Osteocyte (in vitro differentiated cells): ENCODE measurements around the gene SLC45A1. TPM values are rescaled to one million over a fixed set of nuclear protein-coding genes. Genes with fewer than 3 reads are reported as not detected.
A peak's percentile ranks its signal among the peaks of the same experiment; 100 is the strongest.

Experiments
- DNase-seq: peaks from one replicate; pipeline ENCODE4 v3.0.0; 2021; ENCODE audit warnings: mixed read lengths; ENCODE audit not compliant: unreplicated experiment; ENCODE audit errors: extremely low spot score
- H3K27ac Mint-ChIP-seq: one replicate; pipeline ENCODE4 v1.8.0; 2021; ENCODE audit warnings: mild to moderate bottlenecking, mixed read lengths; ENCODE audit not compliant: unreplicated experiment
- H3K27me3 Mint-ChIP-seq: one replicate; pipeline ENCODE4 v1.8.0; 2021; ENCODE audit warnings: mixed read lengths; ENCODE audit not compliant: unreplicated experiment
- H3K36me3 Mint-ChIP-seq: one replicate; pipeline ENCODE4 v1.8.0; 2021; ENCODE audit warnings: mixed read lengths; ENCODE audit not compliant: unreplicated experiment
- H3K4me1 Mint-ChIP-seq: one replicate; pipeline ENCODE4 v1.8.0; 2021; ENCODE audit warnings: mixed read lengths; ENCODE audit not compliant: unreplicated experiment
- H3K4me3 Mint-ChIP-seq: one replicate; pipeline ENCODE4 v1.8.0; 2021; ENCODE audit warnings: mild to moderate bottlenecking, moderate library complexity, mixed read lengths; ENCODE audit not compliant: unreplicated experiment
- H3K9me3 Mint-ChIP-seq: one replicate; pipeline ENCODE4 v1.8.0; 2021; ENCODE audit warnings: mixed read lengths; ENCODE audit not compliant: unreplicated experiment
- total RNA-seq: library from RNA; stranded (reverse); gene quantifications from 2 replicates; pipeline ENCODE4 v1.2.1, GENCODE V29; 2021
- TF ChIP-seq, protein P1 (sequence below): fragments of 200-600 bp; sonication (generic); IDR thresholded peaks from 2 replicates; pipeline ENCODE4 v1.5.0; 2021; ENCODE audit warnings: antibody characterized with exemption, mild to moderate bottlenecking, moderate library complexity

SLC45A1 gene
- total RNA-seq, 1 donor from 2014 or later, result 3.2 TPM

DNA sequence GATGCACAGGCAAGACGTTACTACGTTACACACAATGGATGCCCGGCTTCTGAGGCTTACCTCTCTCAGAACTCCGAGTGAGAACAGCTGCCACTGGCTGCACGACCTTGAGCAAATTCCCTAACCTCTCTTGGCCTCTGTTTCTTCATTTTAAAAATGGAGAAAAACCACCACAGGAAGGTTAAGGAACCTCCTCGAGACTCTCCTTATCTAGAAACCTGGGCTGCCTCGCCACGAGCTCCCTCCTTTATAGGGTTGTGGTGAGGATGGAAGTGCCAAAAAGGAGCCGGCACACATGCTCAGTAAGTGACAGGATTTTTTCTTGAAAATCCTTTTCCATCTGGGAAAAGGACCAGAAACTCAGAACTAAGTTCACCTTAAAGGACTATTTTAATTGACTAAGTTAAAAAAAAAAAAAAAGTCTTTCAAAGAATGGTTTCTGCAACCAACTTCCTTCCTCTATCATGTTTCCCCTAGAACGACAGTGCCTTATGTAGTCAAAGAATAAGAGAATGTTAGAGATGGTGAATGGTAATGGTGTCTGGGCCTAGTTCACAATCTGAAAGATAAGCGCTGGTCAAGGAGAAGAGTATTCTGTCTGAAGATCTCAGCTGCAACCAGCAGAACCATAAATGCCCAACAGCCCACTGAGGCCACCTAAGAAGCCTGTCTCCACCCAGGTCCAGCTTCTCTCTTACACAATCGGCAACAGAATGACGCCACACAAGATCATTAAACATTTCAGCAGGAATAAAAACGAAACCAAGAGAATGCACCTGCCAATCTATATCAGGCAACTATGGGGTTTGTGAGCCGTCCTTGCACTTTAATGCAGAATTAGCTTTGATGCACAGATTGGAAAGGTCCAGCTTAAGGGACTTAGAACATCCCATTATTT lies 64.9 kb downstream of the SLC45A1 start:
- no peaks in the 10 kb centered on the region for H3K9me3 Mint-ChIP-seq
- peaks cover 6% of the 10 kb centered on the region for H3K36me3 Mint-ChIP-seq
- DNase-seq, result no peak
- no peaks in the 10 kb centered on the region for H3K27me3 Mint-ChIP-seq
- peak overlapping the region; percentile 56 for H3K27ac Mint-ChIP-seq
- peaks cover 62% of the 10 kb centered on the region for H3K4me1 Mint-ChIP-seq
- no peak overlapping the region for H3K4me3 Mint-ChIP-seq
- TF ChIP-seq, protein P1, sequence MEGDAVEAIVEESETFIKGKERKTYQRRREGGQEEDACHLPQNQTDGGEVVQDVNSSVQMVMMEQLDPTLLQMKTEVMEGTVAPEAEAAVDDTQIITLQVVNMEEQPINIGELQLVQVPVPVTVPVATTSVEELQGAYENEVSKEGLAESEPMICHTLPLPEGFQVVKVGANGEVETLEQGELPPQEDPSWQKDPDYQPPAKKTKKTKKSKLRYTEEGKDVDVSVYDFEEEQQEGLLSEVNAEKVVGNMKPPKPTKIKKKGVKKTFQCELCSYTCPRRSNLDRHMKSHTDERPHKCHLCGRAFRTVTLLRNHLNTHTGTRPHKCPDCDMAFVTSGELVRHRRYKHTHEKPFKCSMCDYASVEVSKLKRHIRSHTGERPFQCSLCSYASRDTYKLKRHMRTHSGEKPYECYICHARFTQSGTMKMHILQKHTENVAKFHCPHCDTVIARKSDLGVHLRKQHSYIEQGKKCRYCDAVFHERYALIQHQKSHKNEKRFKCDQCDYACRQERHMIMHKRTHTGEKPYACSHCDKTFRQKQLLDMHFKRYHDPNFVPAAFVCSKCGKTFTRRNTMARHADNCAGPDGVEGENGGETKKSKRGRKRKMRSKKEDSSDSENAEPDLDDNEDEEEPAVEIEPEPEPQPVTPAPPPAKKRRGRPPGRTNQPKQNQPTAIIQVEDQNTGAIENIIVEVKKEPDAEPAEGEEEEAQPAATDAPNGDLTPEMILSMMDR, result no peak

DNA sequence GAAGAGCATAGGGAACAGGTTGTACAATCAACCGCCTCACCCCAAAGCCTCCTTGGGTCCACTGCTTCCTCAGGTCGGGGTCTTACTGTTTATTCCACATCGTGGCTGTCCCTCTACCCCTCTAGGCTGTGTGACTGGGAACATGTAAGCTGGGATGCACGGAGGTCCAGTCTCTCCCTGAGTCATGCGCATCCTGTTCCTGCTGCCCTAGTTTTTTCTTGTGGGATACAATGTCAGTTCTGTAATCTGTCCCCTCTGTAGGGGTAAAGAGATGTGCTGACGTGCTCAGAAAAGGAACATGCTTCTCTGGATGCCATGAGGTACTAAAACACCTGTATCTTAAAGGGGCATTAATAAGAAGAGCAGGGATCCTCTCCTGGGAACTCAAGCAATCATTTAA lies 66.2 kb downstream of the SLC45A1 start:
- TF ChIP-seq, protein P1, result no peak
- peak overlapping the region; percentile 14 for H3K27ac Mint-ChIP-seq
- no peak overlapping the region for H3K4me3 Mint-ChIP-seq
- no peaks in the 10 kb centered on the region for H3K27me3 Mint-ChIP-seq
- H3K9me3 Mint-ChIP-seq, result no peaks in the 10 kb centered on the region
- DNase-seq, result no peak
- peaks cover 53% of the 10 kb centered on the region for H3K4me1 Mint-ChIP-seq
- H3K36me3 Mint-ChIP-seq, result peaks cover 9% of the 10 kb centered on the region

DNA sequence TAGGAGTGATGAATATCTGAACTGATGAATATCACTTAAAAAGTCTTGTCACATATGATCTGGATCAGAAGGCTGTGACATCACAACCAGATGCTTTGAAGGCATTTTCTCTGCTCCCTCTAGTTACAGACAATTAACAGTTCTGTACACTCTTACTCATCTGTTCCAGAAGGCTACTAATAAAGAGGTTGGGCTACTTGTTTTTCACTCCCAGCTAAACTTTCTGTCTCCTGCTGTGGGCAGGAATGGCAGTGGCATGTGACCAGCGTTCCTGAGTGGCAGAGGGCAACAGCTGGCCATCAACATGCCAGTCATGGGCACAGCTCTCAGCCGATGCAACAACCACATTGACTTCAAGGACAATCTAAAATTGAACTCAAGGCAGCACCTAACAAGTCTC lies 66.7 kb downstream of the SLC45A1 start:
- no peak for DNase-seq
- Mint-ChIP-seq H3K9me3 (no peaks in the 10 kb centered on the region), H3K4me1 (peaks cover 53% of the 10 kb centered on the region), H3K27ac (peak overlapping the region; percentile 41), H3K4me3 (no peak overlapping the region), H3K36me3 (peaks cover 13% of the 10 kb centered on the region), H3K27me3 (no peaks in the 10 kb centered on the region)
- TF ChIP-seq, protein P1, result no peak

DNA sequence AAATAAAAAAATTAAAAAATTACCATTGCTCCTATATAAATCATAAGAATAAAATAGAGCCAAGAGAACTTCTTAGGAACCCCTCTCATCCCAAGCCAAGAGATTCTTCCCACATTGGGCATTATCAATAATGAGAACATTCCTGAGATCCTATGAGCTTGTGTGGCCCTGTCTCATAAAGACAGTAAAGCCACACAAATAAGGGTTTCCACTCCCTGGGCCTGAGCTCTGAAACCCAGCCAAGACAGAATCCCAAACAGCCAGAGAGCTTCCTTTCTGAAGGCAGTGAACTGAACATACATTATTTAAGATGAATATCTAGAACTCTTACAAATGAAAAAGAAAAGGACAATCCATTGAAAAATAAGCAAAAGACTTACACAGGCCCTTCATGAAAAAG lies 68.3 kb downstream of the SLC45A1 start:
- no peak for DNase-seq
- TF ChIP-seq, protein P1, result no peak
- Mint-ChIP-seq H3K36me3 (peaks cover 20% of the 10 kb centered on the region), H3K4me1 (peaks cover 46% of the 10 kb centered on the region), H3K27me3 (no peaks in the 10 kb centered on the region), H3K27ac (peak overlapping the region; percentile 3), H3K4me3 (no peak overlapping the region), H3K9me3 (no peaks in the 10 kb centered on the region)

DNA sequence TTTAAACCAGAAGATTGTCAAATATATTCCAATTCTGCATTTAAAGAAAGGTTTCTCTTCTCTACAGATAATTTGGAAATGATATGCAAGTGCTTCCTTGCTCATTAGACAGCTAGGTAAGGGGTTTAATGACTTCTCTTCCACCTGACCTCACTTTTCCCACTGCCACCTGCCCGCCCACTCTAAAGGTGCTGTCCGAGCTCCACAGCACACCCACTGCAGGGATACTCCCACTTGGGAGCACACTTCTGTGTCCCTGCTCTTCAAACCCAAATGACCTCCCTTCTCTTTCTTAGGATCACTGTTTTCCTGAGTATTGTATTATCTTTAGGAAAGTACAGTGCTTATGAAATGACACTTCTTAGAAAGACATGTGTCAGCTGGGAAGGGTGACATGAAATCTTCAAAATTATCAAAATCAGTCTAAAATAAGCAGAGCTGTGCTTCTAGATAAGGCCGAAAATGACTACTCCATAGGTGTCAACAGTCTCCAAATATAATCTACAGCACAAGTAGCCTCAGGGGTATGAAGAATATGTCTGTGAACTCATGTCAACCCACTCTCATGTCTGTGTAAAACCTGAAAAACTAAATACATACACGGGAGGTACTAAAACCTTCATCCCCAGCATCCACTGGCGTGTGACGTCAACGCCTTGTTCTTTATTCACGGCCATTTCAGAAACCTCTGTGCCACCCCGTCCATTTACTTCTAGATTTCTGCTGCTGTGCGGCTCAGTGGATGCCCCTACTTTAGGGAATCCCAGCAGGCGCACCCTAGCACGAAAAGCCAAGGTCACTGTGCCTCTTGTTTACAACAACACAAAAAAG lies 71.0 kb downstream of the SLC45A1 start:
- H3K9me3 Mint-ChIP-seq, result no peaks in the 10 kb centered on the region
- H3K4me3 Mint-ChIP-seq, result no peak overlapping the region

More for the DNA sequence above, 71.0 kb downstream of the SLC45A1 start:
- peaks cover 39% of the 10 kb centered on the region for H3K4me1 Mint-ChIP-seq
- DNase-seq, result no peak
- no peak overlapping the region for H3K27ac Mint-ChIP-seq
- H3K27me3 Mint-ChIP-seq, result no peaks in the 10 kb centered on the region
- TF ChIP-seq, protein P1, result no peak
- peaks cover 27% of the 10 kb centered on the region for H3K36me3 Mint-ChIP-seq
